T-helper 1 cell (primary cell): Measurements from ENCODE around the gene SPARC.
A peak's percentile ranks its signal among the peaks of the same experiment; 100 is the strongest.
"Not testable (repeated sequence)": the region's sequence is repeated elsewhere in the genome, so short reads cannot be mapped to it uniquely, and the experiment has no call there.

Experiments
- DNase-seq, 5 donors: peaks; one replicate each; pipeline ENCODE4 v3.0.0-alpha.2; 2012 to 2020
- total RNA-seq, 4 donors: gene quantifications; one replicate each; lab custom pipeline; 2026; lab: John Stamatoyannopoulos, UW

Gene SPARC
- total RNA-seq: 0 to 0.23 (median 0.08) reads per million in 4 donors

- DNase-seq: no peak
Observed at GRCh38 chr5:151686674-151687407, at the start of gene SPARC. Gene SPARC, minus strand, starts transcription at chr5:151686915. Its CDS starts 10,727 bp downstream, at chr5:151676188.

GRCh38 chr5:151735646-151736045 is 48.9 kb upstream of the SPARC start:
- DNase-seq: no peak

GRCh38 chr5:151734064-151734408 is 47.3 kb upstream of the SPARC start:
- DNase-seq: no peak

- no peak for DNase-seq
Observed at GRCh38 chr5:151733358-151734063, 46.8 kb upstream of the SPARC start.

GRCh38 chr5:151730381-151730780 is 43.7 kb upstream of the SPARC start:
- no peak for DNase-seq

GRCh38 chr5:151729597-151729996 is 42.9 kb upstream of the SPARC start:
- not testable (repeated sequence) for DNase-seq

- DNase-seq: no peak
Observed at GRCh38 chr5:151724360-151724759, 37.6 kb upstream of the SPARC start.

GRCh38 chr5:151722546-151722945 is 35.8 kb upstream of the SPARC start:
- DNase-seq: no peak

GRCh38 chr5:151721812-151722391 is 35.2 kb upstream of the SPARC start:
- DNase-seq: no peak

GRCh38 chr5:151721087-151721646 is 34.5 kb upstream of the SPARC start:
- DNase-seq: peak in 1 of 5 donors; percentile 28

GRCh38 chr5:151720215-151720614 is 33.5 kb upstream of the SPARC start:
- DNase-seq: no peak

GRCh38 chr5:151719228-151720000 is 32.7 kb upstream of the SPARC start:
- DNase-seq: peak in 1 of 5 donors; percentile 27

- DNase-seq: no peak
Observed at GRCh38 chr5:151718646-151719045, 31.9 kb upstream of the SPARC start.

- DNase-seq: no peak
Observed at GRCh38 chr5:151718153-151718552, 31.4 kb upstream of the SPARC start.

- DNase-seq: no peak
Observed at GRCh38 chr5:151717416-151717815, 30.7 kb upstream of the SPARC start.

- DNase-seq: no peak
Observed at GRCh38 chr5:151709109-151709735, 22.5 kb upstream of the SPARC start.

- no peak for DNase-seq
Observed at GRCh38 chr5:151708126-151708525, 21.4 kb upstream of the SPARC start.

- DNase-seq: no peak
Observed at GRCh38 chr5:151707567-151707966, 20.9 kb upstream of the SPARC start.

- DNase-seq: no peak
Observed at GRCh38 chr5:151706906-151707305, 20.2 kb upstream of the SPARC start.

GRCh38 chr5:151703780-151704179 is 17.1 kb upstream of the SPARC start:
- no peak for DNase-seq

GRCh38 chr5:151703227-151703626 is 16.5 kb upstream of the SPARC start:
- no peak for DNase-seq

GRCh38 chr5:151700820-151701219 is 14.1 kb upstream of the SPARC start:
- no peak for DNase-seq
